NCI-H146 treated with DMSO at 0.1 percent for 48 hours (cell line): Measurements from ENCODE around the gene MYOCD.

Experiments used
- DNase-seq: peaks from one replicate; lab custom pipeline; 2025; ENCODE audit not compliant: unreplicated experiment; lab: John Stamatoyannopoulos, UW

The MYOCD gene

DNA sequence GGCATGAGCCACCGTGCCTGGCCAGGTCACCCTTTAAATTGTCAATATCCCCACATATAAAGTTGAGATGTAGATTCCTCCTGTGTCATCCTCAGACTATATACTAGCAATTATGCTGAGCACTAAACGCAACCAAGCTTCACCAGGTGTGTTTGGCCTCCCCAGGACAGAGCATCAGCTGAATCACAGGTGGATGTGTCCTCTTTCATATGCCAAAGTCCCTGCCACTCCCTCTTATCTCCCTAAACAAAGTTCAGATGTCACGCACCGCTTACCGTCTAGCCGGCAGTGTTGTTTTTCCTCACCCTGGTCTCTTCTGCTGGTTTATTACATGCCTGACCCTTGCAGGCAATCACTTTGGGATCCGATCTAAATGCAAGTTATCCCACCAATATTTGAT lies 79.8 kb downstream of the MYOCD start:
- DNase-seq, result no peak

DNA sequence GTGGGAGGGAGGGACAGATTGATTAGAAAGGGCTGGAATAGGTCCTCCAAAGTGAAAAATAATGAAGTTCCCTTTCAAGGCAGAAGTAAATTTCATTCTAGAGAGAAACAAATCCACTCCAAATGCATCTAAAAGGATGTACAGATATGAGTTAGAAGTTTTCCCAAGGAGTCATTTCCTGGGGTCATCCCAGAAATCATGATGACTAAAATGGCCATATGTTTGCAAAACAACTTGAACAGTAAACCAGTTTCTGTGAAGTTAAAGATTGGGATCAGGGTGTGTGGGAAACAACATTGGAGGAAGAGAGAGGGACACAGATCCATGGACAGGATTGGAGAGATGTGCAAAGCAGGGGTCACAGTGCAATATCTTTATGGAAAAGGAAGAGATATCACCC lies 91.1 kb downstream of the MYOCD start:
- DNase-seq, result no peak

DNA sequence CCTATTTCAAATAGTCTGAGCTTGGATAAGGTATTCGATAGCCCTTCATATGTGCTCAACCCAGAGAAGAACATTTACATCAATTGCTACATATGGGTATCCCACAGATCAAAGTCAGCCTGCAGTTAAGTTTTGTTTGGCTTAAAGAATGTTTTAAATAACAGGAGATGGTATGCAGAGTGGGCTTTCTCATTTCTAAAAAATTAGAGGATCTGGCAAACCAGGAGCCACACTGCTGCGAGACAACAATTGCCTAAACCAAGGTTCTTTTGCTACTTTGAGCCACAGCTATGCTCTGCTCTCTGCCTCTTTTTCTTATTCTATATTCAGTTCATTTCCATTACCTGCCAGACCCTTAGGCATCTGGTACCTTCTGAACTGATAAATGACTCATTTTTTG lies 93.4 kb downstream of the MYOCD start:
- no peak for DNase-seq

DNA sequence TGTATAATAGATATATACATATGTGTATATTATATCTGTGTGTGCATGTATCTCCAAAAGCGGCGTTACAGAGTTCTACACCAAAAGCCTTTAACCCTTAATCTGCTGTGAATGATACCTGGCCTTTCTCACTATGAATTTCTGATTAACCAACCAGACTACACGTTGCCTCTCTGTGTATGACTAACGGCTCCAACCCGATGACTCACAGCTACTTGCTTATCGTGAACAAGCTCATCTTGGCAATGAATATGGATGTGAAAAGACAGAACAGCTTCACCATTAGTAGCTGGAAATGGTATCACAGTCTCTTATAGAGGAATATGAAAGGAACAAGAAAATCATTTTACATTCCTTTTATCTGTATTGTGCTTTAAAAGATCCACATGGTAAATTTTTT lies 99.9 kb downstream of the MYOCD start:
- no peak for DNase-seq

DNA sequence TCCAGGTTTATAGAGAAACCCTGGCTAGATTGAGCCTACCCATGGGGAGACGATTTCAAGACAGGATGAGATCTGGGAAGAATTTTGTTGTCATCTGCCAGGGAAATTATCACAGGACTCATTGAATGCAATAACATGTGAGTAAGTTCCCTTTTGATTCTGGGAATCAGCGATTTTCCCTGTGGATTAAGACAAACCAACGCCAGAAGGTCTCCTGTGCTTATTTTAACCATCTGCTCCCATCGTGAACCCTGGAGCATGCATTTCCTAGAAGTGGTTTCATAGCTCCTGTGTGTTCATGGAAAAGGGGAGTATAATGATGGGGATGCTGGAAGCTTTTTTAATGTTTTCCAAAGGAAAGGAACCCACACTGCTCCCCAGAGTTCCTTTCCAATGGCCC lies 102.6 kb downstream of the MYOCD start:
- DNase-seq, result no peak

DNA sequence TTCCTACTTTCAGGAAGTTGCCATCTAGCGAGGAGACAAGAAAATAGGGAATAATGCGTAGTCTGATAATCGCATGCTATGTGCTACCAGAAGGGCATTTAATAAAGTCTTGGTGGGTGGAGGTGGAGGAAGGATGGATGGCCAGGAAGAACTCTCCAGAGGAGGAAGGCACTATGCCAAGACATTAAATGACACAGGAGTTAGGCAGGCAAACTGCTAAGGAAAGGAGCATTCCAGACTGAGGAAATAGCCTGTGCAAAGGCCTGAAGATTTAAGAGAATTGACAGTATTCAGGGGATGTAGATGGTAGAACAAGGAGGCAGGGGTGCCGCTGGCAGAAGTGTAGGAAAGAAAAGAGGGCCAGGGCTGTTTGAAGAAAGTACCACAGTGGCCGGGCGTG lies 104.3 kb downstream of the MYOCD start:
- no peak for DNase-seq

DNA sequence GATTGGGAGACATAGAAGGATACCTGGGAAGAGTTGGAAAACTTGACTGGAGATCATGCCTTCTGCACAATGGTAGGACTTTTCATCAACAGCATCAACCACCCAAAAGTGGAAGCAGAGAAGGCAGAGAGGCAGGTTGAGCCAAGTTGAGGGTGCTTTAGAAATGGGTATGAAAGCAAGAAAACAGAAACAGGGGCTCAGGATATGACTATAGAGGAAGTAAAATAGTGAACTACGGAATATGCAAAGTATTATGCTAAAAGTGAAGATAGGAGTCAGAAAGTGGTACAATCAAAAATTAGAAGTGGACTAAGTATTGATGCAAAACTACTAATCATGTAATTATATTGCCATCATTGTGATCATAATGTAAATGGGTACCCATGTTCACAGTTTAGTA lies 107.5 kb downstream of the MYOCD start:
- no peak for DNase-seq

DNA sequence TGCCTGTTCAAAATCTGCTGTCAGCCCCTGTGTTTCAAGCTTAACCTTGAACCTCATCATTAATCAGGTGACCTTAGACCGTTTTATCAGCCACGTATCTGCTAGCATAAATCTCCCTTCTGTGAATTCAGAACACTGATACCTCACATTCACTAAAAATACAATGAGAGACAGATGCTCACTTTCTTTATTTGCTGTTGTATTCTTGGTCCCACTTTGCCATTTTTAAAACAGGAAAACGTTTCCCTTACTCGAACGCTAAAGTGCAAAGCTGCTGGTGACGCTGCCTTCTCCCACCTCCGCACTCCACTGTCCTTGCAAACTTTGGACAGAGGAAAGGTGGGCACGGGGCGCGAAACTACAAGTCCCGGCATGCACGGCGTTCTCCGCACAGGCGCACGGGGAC lies 123.4 kb downstream of the MYOCD start:
- no peak for DNase-seq

DNA sequence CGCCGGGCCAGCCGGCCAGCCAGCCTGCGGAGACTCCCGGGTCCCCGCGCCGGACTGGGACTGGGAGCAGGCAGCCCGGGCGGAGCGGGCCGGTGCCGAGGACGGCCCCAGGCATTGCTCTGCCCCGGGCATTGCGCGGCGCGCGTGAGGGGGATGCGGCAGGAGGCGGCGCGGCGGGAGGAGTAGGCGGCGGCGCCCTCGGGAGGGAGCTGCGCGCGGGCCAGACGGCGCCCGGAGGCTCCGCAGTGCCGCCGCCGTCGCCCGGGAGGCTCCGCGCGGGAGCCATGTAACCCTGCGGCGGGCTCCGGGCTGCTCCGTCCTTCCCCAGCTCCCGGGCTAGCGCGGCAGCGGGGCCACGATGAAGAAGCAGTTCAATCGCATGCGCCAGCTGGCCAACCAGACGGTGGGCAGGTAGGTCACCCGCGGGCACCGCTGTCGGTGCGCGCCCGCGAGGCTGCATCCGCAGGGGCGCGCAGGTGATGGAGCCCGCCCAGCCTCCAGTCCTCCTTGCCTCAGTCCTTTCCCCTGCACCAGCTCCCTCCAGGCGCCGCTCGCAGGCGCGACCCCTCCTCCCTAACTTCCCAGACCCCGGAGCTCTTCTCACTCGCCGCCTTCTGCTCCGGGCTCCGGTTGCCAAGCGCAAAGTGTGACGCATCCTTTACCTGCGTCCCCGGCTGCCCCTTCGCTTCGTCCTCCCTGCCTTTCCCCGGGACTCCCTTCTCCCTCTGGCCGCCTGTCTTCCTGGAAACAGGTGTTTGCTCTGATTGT lies 124.0 kb downstream of the MYOCD start, which contains the start of gene ARHGAP44:
Gene ARHGAP44, plus strand, starts transcription at position 18 of the 768 bp plus-strand sequence. Its CDS starts 341 bp downstream, at position 359.
- no peak for DNase-seq

DNA sequence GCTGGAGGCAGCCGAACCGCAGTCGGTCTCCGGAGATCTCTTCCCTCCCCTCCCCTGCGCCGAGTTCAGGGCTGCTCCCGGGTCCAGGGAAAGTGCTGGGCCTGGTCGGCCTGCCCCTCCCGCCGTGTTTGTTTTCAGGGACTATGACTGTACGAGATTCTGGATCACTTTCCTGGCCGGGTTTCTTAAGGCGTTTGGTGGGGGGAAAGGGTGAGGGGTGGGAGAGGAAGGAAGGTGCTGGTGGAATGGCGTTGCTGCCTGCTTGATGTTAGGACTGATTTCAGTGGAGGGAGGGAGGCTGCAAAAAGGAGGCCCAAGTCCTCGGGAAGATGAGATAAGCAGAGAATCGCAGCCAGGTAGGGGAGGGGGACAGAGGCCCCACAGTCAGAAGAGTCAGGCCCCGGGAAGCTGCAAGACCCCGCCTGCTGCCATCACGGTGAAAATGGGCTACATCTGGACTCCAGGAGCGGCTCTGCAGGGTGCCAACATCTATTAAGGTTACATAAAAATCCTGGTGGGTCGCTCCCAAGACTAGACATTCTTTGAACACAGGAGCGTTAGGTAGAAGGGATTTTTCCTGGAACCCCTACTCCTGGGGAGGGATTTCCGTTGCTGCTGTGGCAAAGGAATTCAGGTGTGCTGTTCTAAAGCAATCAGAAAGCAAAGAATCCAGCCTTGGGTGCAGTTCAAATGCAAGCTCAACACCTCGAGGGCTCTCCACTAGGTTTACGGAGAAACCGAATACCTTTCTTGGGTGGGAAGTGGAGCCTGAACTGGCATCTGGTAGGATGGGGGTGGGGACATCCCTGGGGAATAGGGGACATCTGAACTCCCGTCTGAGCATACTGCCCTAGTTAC lies 124.8 kb downstream of the MYOCD start:
- no peak for DNase-seq

DNA sequence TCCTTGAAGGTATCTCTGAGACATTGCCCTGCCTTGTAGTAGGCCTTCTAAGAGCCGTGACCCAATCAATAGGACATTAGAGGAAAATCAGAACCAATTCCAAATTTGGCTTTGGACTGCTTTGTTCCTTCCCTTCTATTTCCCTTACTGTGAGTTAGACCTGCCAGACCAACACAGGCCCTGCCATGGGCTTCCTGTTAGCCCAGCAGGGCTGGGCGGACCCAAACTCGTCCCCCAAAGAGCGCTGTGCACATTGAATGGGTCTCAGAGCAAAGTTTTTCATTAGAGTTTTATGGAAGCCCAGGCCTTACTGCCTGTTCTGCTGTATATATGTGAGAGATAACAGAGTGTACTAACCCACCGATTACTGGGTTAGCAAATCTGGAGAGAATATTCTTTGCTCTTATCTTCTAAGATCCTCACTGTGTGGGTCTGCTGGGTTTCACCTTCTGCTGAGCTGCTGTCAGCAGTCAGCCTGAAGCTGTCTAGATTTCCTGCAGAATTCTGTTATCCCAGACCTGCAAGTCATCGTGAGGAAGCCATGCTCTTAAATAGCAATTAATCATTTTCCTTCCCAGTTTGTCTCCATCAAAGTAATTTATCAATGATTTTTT lies 129.3 kb downstream of the MYOCD start:
- no peak for DNase-seq

DNA sequence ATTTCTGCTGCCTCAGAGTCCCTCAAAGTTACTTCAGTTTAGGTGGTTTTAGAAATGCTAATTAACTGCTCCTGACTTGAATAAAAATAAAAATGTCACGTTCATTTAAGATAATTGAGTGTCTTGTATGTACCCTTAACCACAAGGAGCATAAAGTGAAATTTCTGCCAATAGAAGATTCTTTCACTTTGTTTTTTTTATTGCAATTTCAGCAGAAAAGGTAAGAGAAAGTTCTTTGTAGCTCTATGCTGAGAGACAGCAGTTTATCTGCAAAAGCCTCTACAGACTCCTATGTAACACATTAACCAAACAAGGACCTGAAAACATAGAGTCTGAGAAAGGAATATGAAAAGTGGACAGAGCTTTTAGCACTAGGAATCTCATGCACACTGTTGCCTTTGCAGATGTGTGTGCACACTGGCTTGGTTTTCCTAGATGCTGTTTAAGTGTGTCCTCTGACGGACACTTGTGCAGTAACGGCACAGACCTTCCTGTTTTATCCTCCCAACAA lies 135.2 kb downstream of the MYOCD start:
- no peak for DNase-seq

DNA sequence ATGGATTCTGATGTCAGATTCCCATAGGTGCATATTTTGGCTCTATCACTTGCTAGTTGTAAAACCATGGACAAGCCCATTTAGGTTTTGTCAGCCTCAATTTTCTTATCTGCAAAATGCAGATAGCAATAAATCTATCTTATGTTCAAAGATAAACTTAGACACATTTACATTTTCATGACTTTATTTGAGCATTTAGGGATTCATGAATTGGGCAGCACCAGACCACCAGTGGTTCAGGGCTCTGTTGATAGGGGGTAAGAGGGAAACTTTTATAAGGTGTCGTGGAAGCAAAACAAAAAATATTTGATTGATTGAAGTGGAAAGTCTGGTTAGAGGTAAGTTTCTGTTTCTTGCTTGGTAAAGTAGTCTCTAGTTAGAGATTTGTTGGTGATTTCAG lies 140.9 kb downstream of the MYOCD start:
- DNase-seq, result no peak

DNA sequence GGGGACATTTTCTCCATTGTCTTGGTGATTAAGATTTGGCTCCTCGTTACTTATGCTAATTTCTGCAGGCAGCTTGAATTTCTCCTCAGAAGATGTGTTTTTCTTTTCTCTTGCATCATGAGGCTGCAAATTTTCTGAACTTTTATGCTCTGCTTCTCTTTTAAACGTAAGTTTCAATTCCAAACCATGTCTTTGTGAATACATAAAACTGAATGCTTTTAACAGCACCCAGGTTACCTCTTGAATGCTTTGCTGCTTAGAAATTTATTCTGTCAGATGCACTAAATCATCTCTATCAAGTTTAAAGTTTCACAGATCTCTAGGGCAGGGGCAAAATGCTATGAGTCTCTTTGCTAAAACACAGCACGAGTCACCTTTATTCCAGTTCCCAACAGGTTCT lies 143.0 kb downstream of the MYOCD start:
- DNase-seq, result no peak

DNA sequence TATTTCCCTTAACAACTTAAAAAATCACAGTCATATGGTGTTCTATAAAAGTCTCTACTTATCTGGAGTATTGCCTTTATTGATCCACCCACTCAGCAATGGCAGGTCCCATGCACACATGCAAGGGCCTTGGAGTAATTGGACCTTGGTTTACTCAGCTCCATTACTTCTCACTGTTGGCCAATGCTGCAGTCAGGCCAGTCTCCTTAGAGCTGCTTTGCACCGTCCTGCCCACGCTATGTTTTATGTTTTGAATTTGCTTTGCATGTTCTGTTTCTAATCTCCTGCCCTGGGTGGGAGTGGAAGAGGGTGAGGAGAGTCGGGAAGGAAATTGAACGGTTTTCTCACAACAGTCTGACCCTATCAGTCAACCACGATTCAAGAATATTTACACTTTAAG lies 147.2 kb downstream of the MYOCD start:
- no peak for DNase-seq

DNA sequence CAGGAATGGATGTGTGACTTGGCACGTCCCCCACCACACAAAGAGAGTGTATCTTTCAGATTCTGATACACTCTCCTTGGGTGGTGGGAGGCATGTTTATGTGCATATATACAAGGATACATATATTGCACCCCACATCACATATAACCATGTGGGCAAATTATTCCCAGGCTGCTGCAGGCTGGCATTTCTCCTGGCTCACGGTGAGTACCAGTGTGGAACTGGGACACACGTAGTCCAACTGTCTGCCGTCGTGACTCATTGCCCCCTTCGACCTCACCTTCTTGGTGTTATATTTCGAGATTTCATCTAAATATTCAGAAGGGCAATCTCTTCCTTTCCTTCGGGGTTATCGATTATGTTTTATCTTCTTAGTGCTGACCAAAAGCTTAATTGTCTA lies 148.0 kb downstream of the MYOCD start:
- no peak for DNase-seq

DNA sequence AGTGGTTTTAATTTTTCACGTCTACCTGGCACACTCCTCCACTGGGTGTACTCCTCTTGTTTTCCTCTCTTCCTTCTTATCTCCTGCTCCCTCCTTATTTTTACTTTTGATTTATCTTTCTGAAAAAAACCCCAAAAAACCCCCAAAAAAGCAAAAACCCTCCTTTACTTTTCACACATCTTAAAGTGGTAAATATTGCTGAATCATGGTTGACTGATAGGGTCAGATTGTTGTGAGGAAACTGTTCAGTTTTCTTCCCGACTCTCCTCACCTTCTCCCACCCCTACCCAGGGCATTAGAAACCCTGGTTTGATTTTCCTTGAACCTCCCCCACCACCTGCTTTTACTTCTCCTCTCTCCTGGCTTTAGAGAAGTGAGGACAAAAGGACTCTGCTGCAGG lies 149.0 kb downstream of the MYOCD start:
- DNase-seq, result no peak

DNA sequence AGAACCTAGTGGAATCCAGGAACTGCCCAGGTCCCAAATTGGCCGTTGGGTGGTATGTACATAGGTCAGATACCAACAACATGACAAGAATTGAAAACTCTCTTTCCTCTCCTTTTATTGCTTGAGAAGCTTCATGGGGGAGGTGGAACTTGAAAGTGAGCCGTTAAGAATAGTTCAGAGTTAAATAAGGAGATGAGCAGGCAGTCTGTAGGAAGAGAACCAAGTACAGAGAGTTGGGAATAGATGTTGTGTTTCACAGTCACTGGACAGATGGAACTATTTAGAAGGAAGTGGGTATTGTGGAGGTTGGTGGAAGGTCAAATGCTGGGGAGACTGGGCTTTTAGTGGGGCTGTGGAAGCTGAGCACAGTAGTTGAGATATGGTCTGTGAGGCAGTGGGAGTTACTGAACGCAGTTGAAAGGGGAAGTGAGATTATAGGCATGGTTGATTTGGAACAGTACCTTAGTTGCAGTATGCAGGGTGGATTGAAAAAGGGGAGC lies 150.0 kb downstream of the MYOCD start:
- DNase-seq, result no peak
